GM18870 (cell line): ENCODE results near the gene STXBP2.

ENCODE experiments used
- ATAC-seq: cut with Tn5 transposase; IDR thresholded peaks from one replicate; pipeline ENCODE4 v1.9.1; 2021; ENCODE audit warnings: moderate library complexity; ENCODE audit not compliant: unreplicated experiment

STXBP2 gene

GRCh38 chr19:7648265-7649014 lies 11.5 kb downstream of the STXBP2 start:
- no peak for ATAC-seq

GRCh38 chr19:7650148-7650547 lies 13.2 kb downstream of the STXBP2 start:
- no peak for ATAC-seq

GRCh38 chr19:7652061-7652641 lies 15.2 kb downstream of the STXBP2 start:
- ATAC-seq, result no peak

- no peak for ATAC-seq
Measured at GRCh38 chr19:7654401-7654800, 17.5 kb downstream of the STXBP2 start.

GRCh38 chr19:7655581-7655980 lies 18.7 kb downstream of the STXBP2 start:
- no peak for ATAC-seq

- no peak for ATAC-seq
Measured at GRCh38 chr19:7657131-7657751, 20.3 kb downstream of the STXBP2 start.

- ATAC-seq, result peak; percentile 80
Measured at GRCh38 chr19:7658219-7658686, 21.3 kb downstream of the STXBP2 start.

- no peak for ATAC-seq
Measured at GRCh38 chr19:7661744-7662538, 25.0 kb downstream of the STXBP2 start.

GRCh38 chr19:7662657-7663056 lies 25.7 kb downstream of the STXBP2 start:
- no peak for ATAC-seq

GRCh38 chr19:7663706-7664105 lies 26.8 kb downstream of the STXBP2 start:
- ATAC-seq, result no peak

- no peak for ATAC-seq
Measured at GRCh38 chr19:7665076-7665475, 28.2 kb downstream of the STXBP2 start.

GRCh38 chr19:7668842-7669241 lies 31.9 kb downstream of the STXBP2 start, which contains the start of gene RETN:
TSS of gene RETN (plus strand) at chr19:7669049. CDS start at chr19:7669327, 278 bp downstream.
- ATAC-seq, result no peak

- ATAC-seq, result no peak
Measured at GRCh38 chr19:7669641-7670040, 32.7 kb downstream of the STXBP2 start.

- ATAC-seq, result no peak
Measured at GRCh38 chr19:7670150-7670783, 33.4 kb downstream of the STXBP2 start.

GRCh38 chr19:7670790-7671189 lies 33.9 kb downstream of the STXBP2 start:
- no peak for ATAC-seq

GRCh38 chr19:7672522-7672921 lies 35.6 kb downstream of the STXBP2 start:
- no peak for ATAC-seq

- ATAC-seq, result no peak
Measured at GRCh38 chr19:7674010-7675005, 37.4 kb downstream of the STXBP2 start.

- no peak for ATAC-seq
Measured at GRCh38 chr19:7676376-7676775, 39.5 kb downstream of the STXBP2 start.

GRCh38 chr19:7676854-7677253 lies 39.9 kb downstream of the STXBP2 start, which contains the start of gene MCEMP1:
TSS of gene MCEMP1 (plus strand) at chr19:7677090. CDS start at chr19:7677121, 31 bp downstream.
- no peak for ATAC-seq
